DND-41 (cell line): ENCODE data around the gene KCNQ1OT1.

Source experiments
- ATAC-seq: fragments of 200-7000 bp; cut with Tn5 transposase; 3 replicates; pipeline ENCODE4 v1.9.1; 2021; ENCODE audit warnings: low read depth; ENCODE audit not compliant: insufficient read depth
- DNase-seq: peaks from one replicate; pipeline ENCODE4 v3.0.0-alpha.2; 2020
- H2AFZ ChIP-seq: 2 replicates; pipeline ENCODE4 v1.6.0; 2012; ENCODE audit warnings: low read depth, low read length
- H3K27ac ChIP-seq: 2 replicates; pipeline ENCODE4 v1.5.1; 2012; ENCODE audit warnings: low read length, inconsistent platforms
- H3K27me3 ChIP-seq: fragments of 200-600 bp; sonication (generic); 2 replicates; pipeline ENCODE4 v1.6.0; 2012; ENCODE audit warnings: low read length, mild to moderate bottlenecking, inconsistent platforms; ENCODE audit not compliant: insufficient read depth, poor library complexity
- H3K36me3 ChIP-seq: 2 replicates; pipeline ENCODE4 v1.5.1; 2012; ENCODE audit warnings: low read length, inconsistent platforms; ENCODE audit not compliant: insufficient read depth
- H3K4me1 ChIP-seq: 2 replicates; pipeline ENCODE4 v1.5.1; 2012; ENCODE audit warnings: mild to moderate bottlenecking, low read length; ENCODE audit not compliant: insufficient read depth
- H3K4me2 ChIP-seq: 2 replicates; pipeline ENCODE4 v1.6.0; 2012; ENCODE audit warnings: mild to moderate bottlenecking, moderate library complexity, low read length, inconsistent platforms; ENCODE audit not compliant: insufficient read depth
- H3K4me3 ChIP-seq, 2 experiments: fragments of 200-600 bp in 1 of 2; shearing (Covaris generic) in 1 of 2; 2 replicates each; pipeline ENCODE4 v1.5.1; 2012 to 2016; ENCODE audit warnings: inconsistent platforms in 2 of 2, low read length in 2 of 2, mild to moderate bottlenecking in 2 of 2, low read depth in 1 of 2, moderate library complexity in 1 of 2
- H3K79me2 ChIP-seq: 2 replicates; pipeline ENCODE4 v1.6.0; 2012; ENCODE audit warnings: low read length, inconsistent platforms; ENCODE audit not compliant: insufficient read depth
- H3K9ac ChIP-seq: 2 replicates; pipeline ENCODE4 v1.6.0; 2012; ENCODE audit warnings: low read depth, mild to moderate bottlenecking, inconsistent platforms, low read length, moderate library complexity
- H3K9me3 ChIP-seq: 2 replicates; pipeline ENCODE4 v1.5.1; 2012; ENCODE audit warnings: low read length, moderate library complexity, mild to moderate bottlenecking, inconsistent platforms; ENCODE audit not compliant: insufficient read depth, severe bottlenecking
- H4K20me1 ChIP-seq: 2 replicates; pipeline ENCODE4 v1.6.0; 2012; ENCODE audit warnings: low read length; ENCODE audit not compliant: insufficient read depth
- EZH2 ChIP-seq: IDR thresholded peaks from 3 replicates; pipeline ENCODE4 v1.6.1; 2012; ENCODE audit warnings: borderline replicate concordance, low read depth, mild to moderate bottlenecking, moderate library complexity, low read length, inconsistent platforms; ENCODE audit not compliant: severe bottlenecking
- TF ChIP-seq, protein P1 (sequence below): IDR thresholded peaks from 2 replicates; pipeline ENCODE4 v1.5.1; 2012; ENCODE audit warnings: borderline replicate concordance, low read length, moderate library complexity, mild to moderate bottlenecking; ENCODE audit not compliant: poor library complexity, severe bottlenecking; ENCODE audit errors: extremely low read depth

Gene KCNQ1OT1

DNA sequence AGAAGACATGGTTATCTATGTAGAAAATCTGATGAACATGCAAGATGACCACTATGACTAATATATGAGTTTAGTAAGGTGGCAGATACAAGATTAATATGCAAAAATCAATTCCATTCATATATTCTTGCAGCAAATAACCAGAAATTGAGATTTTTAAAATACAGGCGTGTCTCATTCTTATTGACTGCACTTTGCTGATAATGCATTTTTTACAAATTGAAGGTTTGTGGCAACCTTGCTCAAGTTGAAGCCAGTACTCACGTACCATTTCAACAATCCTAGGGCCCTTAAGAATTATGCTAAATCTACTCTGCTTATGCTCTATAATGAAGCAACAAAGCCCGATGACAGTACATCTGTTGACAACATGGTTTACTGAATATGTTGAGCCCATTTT, 104.6 kb downstream of the KCNQ1OT1 start:
- no peaks in the 10 kb centered on the region; the same call in 1 of the 2 replicates for H4K20me1 ChIP-seq
- no peak overlapping the region for H3K4me3 ChIP-seq
- H3K79me2 ChIP-seq: no peaks in the 10 kb centered on the region
- H3K36me3 ChIP-seq: no peaks in the 10 kb centered on the region
- TF ChIP-seq EZH2: no peak
- TF ChIP-seq, protein P1, sequence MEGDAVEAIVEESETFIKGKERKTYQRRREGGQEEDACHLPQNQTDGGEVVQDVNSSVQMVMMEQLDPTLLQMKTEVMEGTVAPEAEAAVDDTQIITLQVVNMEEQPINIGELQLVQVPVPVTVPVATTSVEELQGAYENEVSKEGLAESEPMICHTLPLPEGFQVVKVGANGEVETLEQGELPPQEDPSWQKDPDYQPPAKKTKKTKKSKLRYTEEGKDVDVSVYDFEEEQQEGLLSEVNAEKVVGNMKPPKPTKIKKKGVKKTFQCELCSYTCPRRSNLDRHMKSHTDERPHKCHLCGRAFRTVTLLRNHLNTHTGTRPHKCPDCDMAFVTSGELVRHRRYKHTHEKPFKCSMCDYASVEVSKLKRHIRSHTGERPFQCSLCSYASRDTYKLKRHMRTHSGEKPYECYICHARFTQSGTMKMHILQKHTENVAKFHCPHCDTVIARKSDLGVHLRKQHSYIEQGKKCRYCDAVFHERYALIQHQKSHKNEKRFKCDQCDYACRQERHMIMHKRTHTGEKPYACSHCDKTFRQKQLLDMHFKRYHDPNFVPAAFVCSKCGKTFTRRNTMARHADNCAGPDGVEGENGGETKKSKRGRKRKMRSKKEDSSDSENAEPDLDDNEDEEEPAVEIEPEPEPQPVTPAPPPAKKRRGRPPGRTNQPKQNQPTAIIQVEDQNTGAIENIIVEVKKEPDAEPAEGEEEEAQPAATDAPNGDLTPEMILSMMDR: no peak
- no peak overlapping the region for H3K27ac ChIP-seq
- H3K9ac ChIP-seq: no peak overlapping the region
- H3K27me3 ChIP-seq: peaks cover 3% of the 10 kb centered on the region
- H3K4me1 ChIP-seq: no peaks in the 10 kb centered on the region
- H3K9me3 ChIP-seq: peaks cover 6% of the 10 kb centered on the region
- H3K4me2 ChIP-seq: no peak overlapping the region
- H2AFZ ChIP-seq: no peak overlapping the region
- no peak for DNase-seq
- no peak for ATAC-seq

DNA sequence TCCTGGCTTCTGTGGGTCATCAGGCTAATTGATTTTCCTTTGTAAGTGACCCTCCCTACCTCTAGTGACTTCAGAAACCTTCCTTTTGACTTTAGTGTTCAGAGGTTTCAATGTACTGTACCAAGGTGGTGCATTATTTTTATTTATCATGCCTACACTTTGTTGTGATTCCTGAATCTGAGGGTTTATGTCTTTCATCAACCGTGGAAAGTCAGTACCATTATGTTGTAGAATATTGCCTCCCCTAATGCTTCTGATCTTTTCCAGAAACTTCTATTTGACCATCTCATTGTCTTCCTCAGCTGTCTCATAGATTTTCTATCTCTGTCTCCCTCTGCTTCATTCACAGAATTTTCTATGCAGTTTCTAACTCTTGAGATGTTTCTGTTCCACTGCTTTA, 105.5 kb downstream of the KCNQ1OT1 start:
- Histone ChIP-seq H2AFZ (no peak overlapping the region), H3K27me3 (peaks cover 3% of the 10 kb centered on the region), H4K20me1 (no peaks in the 10 kb centered on the region; the same call in 1 of the 2 replicates), H3K9ac (no peak overlapping the region), H3K4me3 (no peak overlapping the region), H3K79me2 (no peaks in the 10 kb centered on the region), H3K36me3 (no peaks in the 10 kb centered on the region), H3K9me3 (peaks cover 6% of the 10 kb centered on the region), H3K27ac (no peak overlapping the region), H3K4me2 (no peak overlapping the region), H3K4me1 (no peaks in the 10 kb centered on the region)
- DNase-seq (no peak), ATAC-seq (no peak)
- TF ChIP-seq, protein P1: no peak
- TF ChIP-seq EZH2: no peak

DNA sequence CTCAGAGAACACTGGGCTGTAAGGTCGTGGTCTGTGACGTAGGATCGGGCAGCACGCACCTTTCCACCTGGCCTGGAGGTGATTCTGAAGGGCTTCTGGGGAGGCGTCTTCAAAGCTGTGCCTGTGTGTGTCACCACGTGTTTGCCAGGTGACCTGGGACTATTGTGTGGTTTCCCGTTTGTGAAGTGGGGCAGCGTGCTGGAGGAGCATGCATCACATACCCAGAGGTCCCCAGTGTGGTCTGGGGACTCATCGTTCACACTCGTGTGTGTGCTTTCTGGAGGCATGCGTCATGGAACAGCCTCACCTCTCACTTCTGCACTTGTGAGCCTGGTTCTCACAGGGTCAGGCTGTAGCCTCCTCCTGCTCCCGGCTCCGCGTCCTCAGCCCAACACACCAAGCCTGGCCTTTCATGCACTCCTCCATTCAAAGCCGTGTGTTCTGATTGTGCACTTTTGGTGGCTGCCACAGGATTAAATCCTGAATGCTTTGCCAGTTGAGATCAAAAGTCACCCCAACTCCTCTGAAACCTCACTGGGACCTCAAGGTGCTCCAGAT, 106.3 kb downstream of the KCNQ1OT1 start:
- Histone ChIP-seq H3K4me2 (no peak overlapping the region), H3K36me3 (no peaks in the 10 kb centered on the region), H3K27ac (no peak overlapping the region), H3K79me2 (no peaks in the 10 kb centered on the region), H4K20me1 (no peaks in the 10 kb centered on the region; the same call in 1 of the 2 replicates), H3K27me3 (peaks cover 3% of the 10 kb centered on the region), H3K9me3 (peaks cover under 1% of the 10 kb centered on the region), H2AFZ (no peak overlapping the region), H3K4me1 (no peaks in the 10 kb centered on the region), H3K4me3 (no peak overlapping the region), H3K9ac (no peak overlapping the region)
- no peak for ATAC-seq
- no peak for DNase-seq
- TF ChIP-seq EZH2: no peak
- TF ChIP-seq, protein P1: no peak
